ENCODE results near the gene ADAMTS17.
A peak's percentile ranks its signal among the peaks of the same experiment; 100 is the strongest.

ADAMTS17 gene

GRCh38 chr15:100192097-100193080 lies 149.4 kb downstream of the ADAMTS17 start:
- peak; percentile 12 for DNase-seq

- DNase-seq = peak; percentile 12
These were observed 150.6 kb downstream of the ADAMTS17 start for GRCh38 chr15:100191161-100191560.

GRCh38 chr15:100190675-100191074 lies 151.1 kb downstream of the ADAMTS17 start:
- peak; percentile 22 for DNase-seq

GRCh38 chr15:100189849-100190248 lies 151.9 kb downstream of the ADAMTS17 start:
- DNase-seq = peak; percentile 40

- DNase-seq = peak; percentile 33
These were observed 152.5 kb downstream of the ADAMTS17 start for GRCh38 chr15:100189319-100189718.

- DNase-seq = peak; percentile 8
These were observed 154.1 kb downstream of the ADAMTS17 start for GRCh38 chr15:100187677-100188076.

GRCh38 chr15:100186960-100187359 lies 154.8 kb downstream of the ADAMTS17 start:
- DNase-seq = no peak

GRCh38 chr15:100186366-100186765 lies 155.4 kb downstream of the ADAMTS17 start:
- peak; percentile 25 for DNase-seq

- peak; percentile 22 for DNase-seq
These were observed 157.8 kb downstream of the ADAMTS17 start for GRCh38 chr15:100183921-100184495.

- DNase-seq = no peak
These were observed 160.9 kb downstream of the ADAMTS17 start for GRCh38 chr15:100180921-100181320.

- DNase-seq = no peak
These were observed 166.2 kb downstream of the ADAMTS17 start for GRCh38 chr15:100175406-100176114.

GRCh38 chr15:100174904-100175275 lies 166.9 kb downstream of the ADAMTS17 start:
- no peak for DNase-seq

GRCh38 chr15:100174159-100174903 lies 167.4 kb downstream of the ADAMTS17 start:
- DNase-seq = no peak

- no peak for DNase-seq
These were observed 169.3 kb downstream of the ADAMTS17 start for GRCh38 chr15:100172356-100173024.

GRCh38 chr15:100171411-100171810 lies 170.4 kb downstream of the ADAMTS17 start:
- DNase-seq = no peak

- no peak for DNase-seq
These were observed 171.2 kb downstream of the ADAMTS17 start for GRCh38 chr15:100170291-100171210.

GRCh38 chr15:100169615-100170290 lies 172.0 kb downstream of the ADAMTS17 start:
- no peak for DNase-seq

- no peak for DNase-seq
These were observed 173.0 kb downstream of the ADAMTS17 start for GRCh38 chr15:100168787-100169186.

- no peak for DNase-seq
These were observed 173.8 kb downstream of the ADAMTS17 start for GRCh38 chr15:100167884-100168375.

- no peak for DNase-seq
These were observed 175.5 kb downstream of the ADAMTS17 start for GRCh38 chr15:100166313-100166712.
